HEK293T (cell line): ENCODE data around the gene ABCD1.

ENCODE experiments used
- CTCF ChIA-PET: fragments of 350-600 bp; formaldehyde crosslinking; extraction: SDS; loops from one replicate; lab custom pipeline; 2021; ENCODE audit warnings: antibody characterized with exemption, inconsistent platforms; lab: Yijun Ruan, JAX
- POLR2A ChIA-PET: fragments of 350-600 bp; formaldehyde crosslinking; extraction: SDS; loops from one replicate; lab custom pipeline; 2020; ENCODE audit warnings: antibody characterized with exemption, inconsistent platforms; lab: Yijun Ruan, JAX
- DNase-seq: peaks from one replicate; pipeline ENCODE4 v3.0.0; 2012; ENCODE audit warnings: mixed read lengths; ENCODE audit errors: extremely low spot score
- ARNT ChIP-seq: fragments of 450-650 bp; IDR thresholded peaks from 2 replicates; pipeline ENCODE4 v1.6.1; 2017; ENCODE audit warnings: mild to moderate bottlenecking
- CTBP1 ChIP-seq: fragments of 450-650 bp; IDR thresholded peaks from 2 replicates; pipeline ENCODE4 v1.6.1; 2016; ENCODE audit warnings: borderline replicate concordance
- ELF4 ChIP-seq: fragments of 450-650 bp; IDR thresholded peaks from 2 replicates; pipeline ENCODE4 v1.6.1; 2017; ENCODE audit warnings: antibody characterized with exemption
- FOXA1 ChIP-seq: fragments of 450-650 bp; IDR thresholded peaks from 2 replicates; pipeline ENCODE4 v1.6.1; 2016; ENCODE audit warnings: mild to moderate bottlenecking
- FOXK2 ChIP-seq: fragments of 450-650 bp; IDR thresholded peaks from 2 replicates; pipeline ENCODE4 v1.6.1; 2016; ENCODE audit warnings: mild to moderate bottlenecking
- FOXM1 ChIP-seq: fragments of 450-650 bp; IDR thresholded peaks from 2 replicates; pipeline ENCODE4 v1.6.1; 2017; ENCODE audit warnings: mild to moderate bottlenecking, borderline replicate concordance
- HDGF ChIP-seq: fragments of 450-650 bp; IDR thresholded peaks from 2 replicates; pipeline ENCODE4 v1.6.1; 2017; ENCODE audit warnings: antibody characterized with exemption, borderline replicate concordance
- L3MBTL2 ChIP-seq: fragments of 450-650 bp; conservative IDR thresholded peaks from 2 replicates; pipeline ENCODE4 v1.6.1; 2016; ENCODE audit warnings: mild to moderate bottlenecking
- LEF1 ChIP-seq: fragments of 450-650 bp; IDR thresholded peaks from 2 replicates; pipeline ENCODE4 v1.6.1; 2017; ENCODE audit warnings: mild to moderate bottlenecking, borderline replicate concordance
- SP1 ChIP-seq: fragments of 450-650 bp; IDR thresholded peaks from 2 replicates; pipeline ENCODE4 v1.6.1; 2017
- SUZ12 ChIP-seq: fragments of 450-650 bp; IDR thresholded peaks from 2 replicates; pipeline ENCODE4 v1.6.1; 2016; ENCODE audit warnings: mild to moderate bottlenecking
- TARDBP ChIP-seq: fragments of 450-650 bp; IDR thresholded peaks from 2 replicates; pipeline ENCODE4 v1.6.1; 2016
- ZNF384 ChIP-seq: fragments of 450-650 bp; IDR thresholded peaks from 2 replicates; pipeline ENCODE4 v1.6.1; 2016
- TF ChIP-seq, protein P1 (sequence below): fragments of 450-650 bp; IDR thresholded peaks from 2 replicates; pipeline ENCODE4 v1.6.1; 2016

ABCD1 gene

DNA sequence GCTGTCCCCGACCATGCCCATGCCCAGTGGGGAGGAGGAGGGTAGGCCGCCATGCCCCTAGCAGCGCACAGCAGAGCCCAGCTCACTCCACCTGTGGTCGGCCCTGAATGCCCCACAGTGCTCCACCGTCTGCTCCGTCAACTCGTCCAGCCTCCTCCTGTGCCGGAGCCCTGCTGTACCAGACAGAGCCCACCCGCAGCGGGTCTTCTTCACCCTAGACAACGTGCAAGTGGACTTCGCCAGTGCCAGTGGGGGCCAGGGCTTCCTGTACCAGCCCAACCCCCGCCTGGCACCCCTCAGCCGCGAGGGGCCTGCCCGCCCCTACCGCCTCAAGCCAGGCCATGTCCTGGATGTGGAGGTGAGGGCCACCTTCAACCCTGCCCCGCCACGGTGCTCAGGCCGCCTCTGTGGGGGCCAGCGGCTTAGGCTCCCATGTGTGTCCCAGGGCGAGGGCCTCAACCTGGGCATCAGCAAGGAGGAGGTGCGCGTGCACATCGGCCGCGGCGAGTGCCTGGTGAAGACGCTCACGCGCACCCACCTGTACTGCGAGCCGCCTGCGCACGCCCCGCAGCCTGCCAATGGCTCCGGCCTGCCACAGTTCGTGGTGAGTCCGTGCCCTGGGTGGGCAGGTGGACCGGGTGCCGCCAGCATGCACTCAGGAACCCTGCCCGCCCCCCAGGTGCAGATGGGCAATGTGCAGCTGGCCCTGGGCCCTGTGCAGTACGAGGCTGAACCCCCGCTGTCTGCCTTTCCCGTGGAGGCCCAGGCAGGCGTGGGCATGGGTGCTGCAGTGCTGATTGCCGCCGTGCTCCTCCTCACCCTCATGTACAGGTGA, 49.3 kb downstream of the ABCD1 start:
- CTCF ChIA-PET = no interaction called here
- TF ChIP-seq ZNF384 (no peak), ARNT (no peak)
- DNase-seq = no peak
- POLR2A ChIA-PET = no interaction called here

DNA sequence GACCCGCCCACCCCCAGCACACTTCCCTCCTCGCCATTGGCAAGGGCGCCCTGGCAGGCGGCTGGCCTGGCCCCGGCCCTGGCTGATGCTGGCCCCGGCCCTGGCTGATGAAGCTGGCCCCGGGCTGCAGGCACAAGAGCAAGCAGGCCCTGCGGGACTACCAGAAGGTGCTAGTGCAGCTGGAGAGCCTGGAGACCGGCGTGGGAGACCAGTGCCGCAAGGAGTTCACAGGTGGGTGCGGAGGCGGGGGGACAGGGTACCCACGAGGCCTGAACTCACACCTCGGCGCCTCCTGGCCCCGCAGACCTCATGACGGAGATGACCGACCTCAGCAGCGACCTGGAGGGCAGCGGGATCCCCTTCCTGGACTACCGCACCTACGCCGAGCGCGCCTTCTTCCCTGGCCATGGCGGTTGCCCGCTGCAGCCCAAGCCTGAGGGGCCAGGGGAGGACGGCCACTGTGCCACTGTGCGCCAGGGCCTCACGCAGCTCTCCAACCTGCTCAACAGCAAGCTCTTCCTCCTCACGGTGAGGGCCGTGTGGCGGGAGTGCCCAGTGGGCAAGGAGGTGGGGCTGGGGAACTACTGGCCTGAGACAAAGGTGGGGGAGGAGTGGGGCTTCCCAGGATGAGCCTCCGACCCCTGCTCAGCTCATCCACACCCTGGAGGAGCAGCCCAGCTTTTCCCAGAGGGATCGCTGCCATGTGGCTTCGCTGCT, 50.1 kb downstream of the ABCD1 start:
- ChIA-PET POLR2A (interaction anchor here (0.8 kb wide), 1 partner anchor 20 kb away, joined by 4 read pairs; the partner anchor contains the start of genes IDH3G and SSR4), CTCF (no interaction called here)
- TF ChIP-seq ZNF384 (no peak), SP1 (no peak), CTBP1 (no peak), LEF1 (no peak), FOXK2 (no peak), HDGF (no peak), TARDBP (no peak)
- TF ChIP-seq, protein P1, sequence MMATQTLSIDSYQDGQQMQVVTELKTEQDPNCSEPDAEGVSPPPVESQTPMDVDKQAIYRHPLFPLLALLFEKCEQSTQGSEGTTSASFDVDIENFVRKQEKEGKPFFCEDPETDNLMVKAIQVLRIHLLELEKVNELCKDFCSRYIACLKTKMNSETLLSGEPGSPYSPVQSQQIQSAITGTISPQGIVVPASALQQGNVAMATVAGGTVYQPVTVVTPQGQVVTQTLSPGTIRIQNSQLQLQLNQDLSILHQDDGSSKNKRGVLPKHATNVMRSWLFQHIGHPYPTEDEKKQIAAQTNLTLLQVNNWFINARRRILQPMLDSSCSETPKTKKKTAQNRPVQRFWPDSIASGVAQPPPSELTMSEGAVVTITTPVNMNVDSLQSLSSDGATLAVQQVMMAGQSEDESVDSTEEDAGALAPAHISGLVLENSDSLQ = no peak
- DNase-seq = no peak

DNA sequence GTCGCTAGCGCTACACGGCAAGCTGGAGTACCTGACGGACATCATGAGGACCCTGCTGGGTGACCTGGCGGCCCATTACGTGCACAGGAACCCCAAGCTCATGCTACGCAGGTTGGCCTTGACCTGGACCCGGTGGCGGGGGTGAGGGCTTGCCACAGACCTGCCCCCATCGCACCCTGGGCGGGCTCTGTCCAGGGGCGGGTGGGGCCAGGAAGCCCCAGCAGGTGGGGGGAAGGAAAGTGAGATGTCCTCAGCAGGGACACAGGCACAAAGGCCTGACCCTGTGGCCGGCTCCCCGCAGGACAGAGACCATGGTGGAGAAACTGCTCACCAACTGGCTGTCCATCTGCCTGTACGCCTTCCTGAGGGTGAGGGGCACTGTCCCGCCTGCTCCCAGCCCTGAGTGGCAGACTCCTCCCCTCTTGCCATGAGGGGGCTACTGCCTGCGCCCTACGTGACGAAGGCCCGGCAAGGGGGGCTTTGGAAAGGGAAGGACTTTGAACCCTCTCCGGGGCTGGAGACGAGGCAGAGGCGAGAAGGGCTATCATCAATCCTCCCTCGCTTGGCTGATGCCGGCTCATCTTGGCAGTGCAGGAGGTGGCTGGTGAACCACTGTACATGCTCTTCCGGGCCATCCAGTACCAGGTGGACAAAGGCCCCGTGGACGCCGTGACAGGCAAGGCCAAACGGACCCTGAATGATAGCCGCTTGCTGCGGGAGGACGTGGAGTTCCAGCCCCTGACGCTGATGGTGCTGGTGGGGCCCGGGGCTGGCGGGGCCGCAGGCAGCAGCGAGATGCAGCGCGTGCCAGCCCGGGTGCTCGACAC, 50.9 kb downstream of the ABCD1 start:
- ChIA-PET CTCF (no interaction called here), POLR2A (interaction anchor here (0.8 kb wide), 1 partner anchor 19 kb away, joined by 4 read pairs; the partner anchor contains the start of genes IDH3G and SSR4)
- no peak for TF ChIP-seq LEF1
- no peak for TF ChIP-seq FOXM1
- TF ChIP-seq TARDBP = no peak
- no peak for TF ChIP-seq FOXK2
- TF ChIP-seq L3MBTL2 = no peak
- TF ChIP-seq ELF4 = no peak
- TF ChIP-seq FOXA1 = no peak
- TF ChIP-seq, protein P1 = no peak
- no peak for DNase-seq

DNA sequence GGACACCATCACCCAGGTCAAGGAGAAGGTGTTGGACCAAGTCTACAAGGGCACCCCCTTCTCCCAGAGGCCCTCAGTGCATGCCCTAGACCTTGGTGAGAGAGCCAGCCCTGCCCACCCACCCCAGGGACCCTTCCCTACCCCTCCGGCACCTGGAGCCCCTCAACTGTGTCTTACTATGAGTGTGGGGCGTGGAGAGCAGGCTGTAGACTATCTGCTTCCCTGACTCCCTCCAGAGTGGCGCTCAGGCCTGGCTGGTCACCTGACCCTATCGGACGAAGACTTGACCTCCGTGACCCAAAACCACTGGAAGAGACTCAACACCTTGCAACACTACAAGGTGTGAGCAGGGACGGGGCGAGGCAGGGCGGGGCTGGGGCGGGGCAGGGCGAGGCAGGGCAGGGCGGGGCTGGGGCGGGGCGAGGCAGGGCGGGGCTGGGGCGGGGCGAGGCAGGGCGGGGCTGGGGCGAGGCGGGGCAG, 51.5 kb downstream of the ABCD1 start:
- CTCF ChIA-PET = no interaction called here
- TF ChIP-seq ZNF384 (no peak), SP1 (peak; percentile 89)
- DNase-seq = no peak
- POLR2A ChIA-PET = no interaction called here

DNA sequence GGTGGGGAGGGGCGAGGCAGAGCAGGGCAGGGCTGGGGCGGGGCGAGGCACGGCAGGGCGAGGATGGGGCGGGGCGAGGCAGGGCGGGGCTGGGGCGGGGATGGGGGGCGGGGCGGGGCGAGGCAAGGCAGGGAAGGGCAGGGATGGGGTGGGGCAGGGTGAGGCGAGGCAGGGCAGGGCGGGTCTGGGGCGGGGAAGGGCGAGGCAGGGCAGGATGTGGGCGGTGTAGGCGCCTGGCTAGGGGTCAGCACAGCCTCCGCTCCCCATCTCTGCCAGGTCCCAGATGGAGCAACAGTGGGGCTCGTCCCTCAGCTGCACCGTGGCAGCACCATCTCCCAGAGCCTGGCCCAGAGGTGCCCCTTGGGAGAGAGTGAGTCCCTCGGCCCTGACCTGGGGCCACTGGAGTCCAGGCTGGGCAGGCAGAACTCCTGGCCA, 52.0 kb downstream of the ABCD1 start:
- CTCF ChIA-PET = no interaction called here
- POLR2A ChIA-PET = no interaction called here
- TF ChIP-seq TARDBP = no peak
- TF ChIP-seq SP1 = peak; percentile 98
- peak; percentile 75 for DNase-seq

DNA sequence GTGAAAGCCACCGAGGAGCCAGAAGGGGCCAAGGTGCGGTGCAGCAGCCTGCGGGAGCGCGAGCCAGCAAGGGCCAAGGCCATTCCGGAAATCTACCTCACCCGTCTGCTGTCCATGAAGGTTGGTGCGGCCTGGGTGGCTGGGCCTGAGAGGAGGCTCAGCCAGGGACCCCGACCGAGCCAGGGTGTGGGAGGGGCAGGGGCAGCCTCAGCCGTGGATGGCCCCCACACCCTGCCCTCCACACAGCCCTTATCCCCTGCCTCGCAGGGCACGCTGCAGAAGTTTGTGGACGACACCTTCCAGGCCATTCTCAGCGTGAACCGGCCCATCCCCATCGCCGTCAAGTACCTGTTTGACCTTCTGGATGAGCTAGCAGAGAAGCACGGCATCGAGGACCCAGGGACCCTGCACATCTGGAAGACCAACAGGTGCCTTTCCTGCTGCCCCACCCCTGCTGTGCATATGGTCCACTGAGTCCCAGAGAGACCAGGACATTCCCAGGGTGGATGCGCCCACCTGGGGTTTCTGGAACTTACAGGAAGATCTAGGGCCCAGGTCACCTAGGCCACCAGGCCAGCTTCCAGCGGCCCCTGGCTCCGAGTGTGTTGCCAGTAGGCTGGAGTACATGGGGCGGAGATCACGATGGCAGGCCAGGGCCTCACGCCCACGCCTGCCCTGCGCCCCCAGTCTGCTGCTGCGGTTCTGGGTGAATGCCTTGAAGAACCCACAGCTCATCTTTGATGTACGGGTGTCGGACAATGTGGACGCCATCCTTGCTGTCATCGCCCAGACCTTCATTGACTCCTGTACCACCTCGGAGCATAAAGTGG, 52.8 kb downstream of the ABCD1 start:
- DNase-seq = no peak
- CTCF ChIA-PET = interaction anchor here (0.5 to 0.6 kb wide), 2 partner anchors 168 to 361 kb away, joined by 3 read pairs; no protein-coding TSS in a partner anchor
- POLR2A ChIA-PET = no interaction called here
- TF ChIP-seq L3MBTL2 (no peak), SUZ12 (no peak), ELF4 (no peak), TARDBP (no peak), SP1 (no peak)
- TF ChIP-seq, protein P1 = no peak
